ENCODE results near the gene CFAP74. TPM values are rescaled to one million over a fixed set of nuclear protein-coding genes. Genes with fewer than 3 reads are reported as not detected.

CFAP74 gene
- polyA plus RNA-seq, 2 of the 4 experiments (the other 2 are of a cell fraction), result 0.03 to 0.04 TPM

- Histone ChIP-seq H3K9me3 (no peaks in the 10 kb centered on the region), H3K4me2 (no peak overlapping the region), H3K4me3 (no peak overlapping the region), H3K4me1 (no peaks in the 10 kb centered on the region), H3K27ac (no peak overlapping the region)
- POLR2A ChIA-PET, result interaction anchor here (1.2 kb wide), 1 partner anchor 85 kb away, joined by 5 read pairs; no protein-coding TSS in a partner anchor
- no peak for DNase-seq (ENCODE audit: low read depth in 1 of 2, low spot score in 1 of 2)
- no peak for ATAC-seq
- CTCF ChIA-PET, result interaction anchor here (0.8 to 9.5 kb wide), 38 partner anchors 7 to 143 kb away, joined by 3 to 127 read pairs (median 5); partner anchors contain the start of genes CFAP74 and GABRD
- TF ChIP-seq HES2 (IDR thresholded peaks at IDR 0.05) (no peak), EHMT2 (IDR thresholded peaks at IDR 0.05; ENCODE audit: low read depth) (no peak)
- FAIRE-seq, result no peak
- 83% methylated on average over 13 of the region's 15 CpGs for WGBS (ENCODE audit: missing lambda C conversion rate)
These were observed 42.0 kb upstream of the CFAP74 start for GRCh38 chr1:2045468-2046173.

DNA sequence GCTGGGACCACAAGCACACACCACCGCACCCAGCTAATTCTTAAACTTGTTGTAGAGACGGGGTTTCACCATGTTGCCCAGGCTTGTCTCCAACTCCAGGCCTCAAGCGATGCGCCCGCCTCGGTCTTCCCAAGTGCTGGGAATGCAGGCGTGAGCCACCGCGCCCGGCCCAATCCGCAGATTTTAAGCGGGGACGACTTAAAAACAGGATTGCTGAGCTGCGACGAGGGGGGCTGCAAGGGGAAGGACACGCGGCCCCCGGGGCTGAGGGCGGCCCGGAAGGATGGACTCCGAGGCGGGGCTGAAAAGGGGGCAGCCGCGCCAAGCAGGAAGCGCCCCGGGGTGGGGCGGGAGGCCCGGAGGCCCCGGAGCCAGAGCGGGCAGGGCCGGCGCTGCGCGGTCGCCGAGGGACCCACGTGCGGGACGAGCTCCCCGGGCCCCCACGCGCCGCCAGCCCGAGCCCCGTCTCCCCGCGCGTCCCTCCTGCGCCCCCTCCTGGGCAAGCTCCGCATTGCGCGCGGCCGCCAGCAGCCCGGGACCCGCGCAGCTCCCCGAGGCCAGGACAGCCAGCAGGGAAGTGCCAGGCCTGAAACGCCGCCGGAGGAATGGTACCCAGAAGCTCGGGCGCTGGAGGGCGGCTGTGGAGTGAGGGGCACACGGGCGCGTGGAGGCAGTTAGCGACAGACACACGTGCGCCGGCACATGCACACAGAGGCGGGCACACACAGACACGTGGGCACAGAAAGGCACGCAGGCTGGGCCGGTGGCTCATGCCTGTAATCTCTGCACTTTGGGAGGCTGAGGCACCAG is 41.1 kb upstream of the CFAP74 start:
- Histone ChIP-seq H3K4me2 (peak overlapping the region; percentile 74), H3K4me1 (no peaks in the 10 kb centered on the region), H3K4me3 (peak overlapping the region; percentile 29; the same call in 2 of the 3 replicates), H3K27ac (peak overlapping the region; percentile 56 to 89; a peak in 5 of 6 replicates), H3K9me3 (no peaks in the 10 kb centered on the region)
- ATAC-seq (peak; percentile 53 to 70; a peak in 4 of 6 replicates), FAIRE-seq (no peak), DNase-seq (ENCODE audit: low read depth in 1 of 2, low spot score in 1 of 2) (peak; percentile 39 to 53)
- ChIA-PET CTCF (interaction anchor here (0.6 to 9.5 kb wide), 43 partner anchors 9 to 498 kb away, joined by 3 to 127 read pairs (median 5); partner anchors contain the start of genes CFAP74 and GABRD), POLR2A (interaction anchor here (1.2 kb wide), 1 partner anchor 85 kb away, joined by 5 read pairs; no protein-coding TSS in a partner anchor)
- TF ChIP-seq E2F6 (IDR thresholded peaks at IDR 0.05; ENCODE audit: borderline replicate concordance, low read depth) (peak; percentile 62), MAX (IDR thresholded peaks at IDR 0.05) (peak; percentile 63; the same call in 1 of the 2 replicates), SMC3 (IDR thresholded peaks at IDR 0.05) (peak; percentile 53), RAD21 (conservative IDR thresholded peaks at IDR 0.05 in 1 of 2, IDR thresholded peaks at IDR 0.05 in 1 of 2) (peak; percentile 52 to 70), RCOR1 (IDR thresholded peaks at IDR 0.05; ENCODE audit: low read depth, low read length) (no peak), BCL3 (IDR thresholded peaks at IDR 0.05) (no peak)
- TF ChIP-seq, protein P1, sequence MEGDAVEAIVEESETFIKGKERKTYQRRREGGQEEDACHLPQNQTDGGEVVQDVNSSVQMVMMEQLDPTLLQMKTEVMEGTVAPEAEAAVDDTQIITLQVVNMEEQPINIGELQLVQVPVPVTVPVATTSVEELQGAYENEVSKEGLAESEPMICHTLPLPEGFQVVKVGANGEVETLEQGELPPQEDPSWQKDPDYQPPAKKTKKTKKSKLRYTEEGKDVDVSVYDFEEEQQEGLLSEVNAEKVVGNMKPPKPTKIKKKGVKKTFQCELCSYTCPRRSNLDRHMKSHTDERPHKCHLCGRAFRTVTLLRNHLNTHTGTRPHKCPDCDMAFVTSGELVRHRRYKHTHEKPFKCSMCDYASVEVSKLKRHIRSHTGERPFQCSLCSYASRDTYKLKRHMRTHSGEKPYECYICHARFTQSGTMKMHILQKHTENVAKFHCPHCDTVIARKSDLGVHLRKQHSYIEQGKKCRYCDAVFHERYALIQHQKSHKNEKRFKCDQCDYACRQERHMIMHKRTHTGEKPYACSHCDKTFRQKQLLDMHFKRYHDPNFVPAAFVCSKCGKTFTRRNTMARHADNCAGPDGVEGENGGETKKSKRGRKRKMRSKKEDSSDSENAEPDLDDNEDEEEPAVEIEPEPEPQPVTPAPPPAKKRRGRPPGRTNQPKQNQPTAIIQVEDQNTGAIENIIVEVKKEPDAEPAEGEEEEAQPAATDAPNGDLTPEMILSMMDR (IDR thresholded peaks at IDR 0.05), result peak; percentile 66
- whole genome bisulfite sequencing (ENCODE audit: missing lambda C conversion rate), result 56% methylated on average over 5 of the region's 75 CpGs

- 91% methylated on average over 4 of the region's 4 CpGs for WGBS (ENCODE audit: missing lambda C conversion rate)
- H3K27ac ChIP-seq, result no peak overlapping the region
- no peaks in the 10 kb centered on the region for H3K4me1 ChIP-seq
- ChIA-PET CTCF (interaction anchor here (1.0 to 9.5 kb wide), 25 partner anchors 9 to 497 kb away, joined by 3 to 127 read pairs (median 7); partner anchors contain the start of gene GABRD), POLR2A (no interaction called here)
- H3K9me3 ChIP-seq, result no peaks in the 10 kb centered on the region
- FAIRE-seq (no peak), ATAC-seq (no peak), DNase-seq (ENCODE audit: low read depth in 1 of 2, low spot score in 1 of 2) (no peak)
- H3K4me3 ChIP-seq, result no peak overlapping the region
- H3K4me2 ChIP-seq, result no peak overlapping the region; the same call in 2 of the 3 replicates
- TF ChIP-seq ZNF302 (CRISPR knock-in tag; IDR thresholded peaks at IDR 0.05) (no peak), POLR2AphosphoS2 (conservative IDR thresholded peaks at IDR 0.05; ENCODE audit: low read length) (no peak), MAFK (IDR thresholded peaks at IDR 0.05; ENCODE audit: partially characterized antibody) (no peak), EHMT2 (IDR thresholded peaks at IDR 0.05; ENCODE audit: low read depth) (no peak), HOXB13 (CRISPR knock-in tag; IDR thresholded peaks at IDR 0.05; ENCODE audit: low read depth) (no peak), RARB (CRISPR knock-in tag; IDR thresholded peaks at IDR 0.05) (no peak), HDAC2 (IDR thresholded peaks at IDR 0.05) (no peak), HMGXB4 (CRISPR knock-in tag; IDR thresholded peaks at IDR 0.05; ENCODE audit: borderline replicate concordance) (no peak), NR3C1 (IDR thresholded peaks at IDR 0.05) (no peak), FOSL2 (IDR thresholded peaks at IDR 0.05) (no peak), FOSL2 (CRISPR knock-in tag; IDR thresholded peaks at IDR 0.05) (no peak), JUN (IDR thresholded peaks at IDR 0.05) (no peak), PBX3 (IDR thresholded peaks at IDR 0.05) (no peak), HOXA7 (CRISPR knock-in tag; IDR thresholded peaks at IDR 0.05) (no peak)
- TF ChIP-seq, protein P2, sequence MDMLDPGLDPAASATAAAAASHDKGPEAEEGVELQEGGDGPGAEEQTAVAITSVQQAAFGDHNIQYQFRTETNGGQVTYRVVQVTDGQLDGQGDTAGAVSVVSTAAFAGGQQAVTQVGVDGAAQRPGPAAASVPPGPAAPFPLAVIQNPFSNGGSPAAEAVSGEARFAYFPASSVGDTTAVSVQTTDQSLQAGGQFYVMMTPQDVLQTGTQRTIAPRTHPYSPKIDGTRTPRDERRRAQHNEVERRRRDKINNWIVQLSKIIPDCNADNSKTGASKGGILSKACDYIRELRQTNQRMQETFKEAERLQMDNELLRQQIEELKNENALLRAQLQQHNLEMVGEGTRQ (IDR thresholded peaks at IDR 0.05), result no peak
These were observed 40.3 kb upstream of the CFAP74 start for GRCh38 chr1:2043886-2044285.
